ENCODE measurements around the gene ETF1. TPM values are rescaled to one million over a fixed set of nuclear protein-coding genes. Genes with fewer than 3 reads are reported as not detected.

The ETF1 gene
- total and polyA plus RNA-seq, 3 experiments from 2014 or later: 29.4 to 246 (median 239) TPM

- Mint-ChIP-seq H3K27ac (peak overlapping the region; percentile 90 to 98 (median 94)), H3K4me3 (peak overlapping the region; percentile 87 to 96 (median 90)), H3K27me3 (no peaks in the 10 kb centered on the region), H3K36me3 (peaks cover 0 to 10% (median 8%) of the 10 kb centered on the region in 3 donors), H3K9me3 (no peaks in the 10 kb centered on the region), H3K4me1 (peaks cover 39 to 60% (median 51%) of the 10 kb centered on the region in 3 donors)
- ChIA-PET CTCF (interaction anchor here (1.3 to 10.2 kb wide), 14 partner anchors 9 to 285 kb away, joined by 3 to 102 read pairs (median 13); partner anchors contain the start of genes ETF1, KIF20A and REEP2), POLR2A (interaction anchor here (0.6 to 2.3 kb wide), 5 partner anchors 79 to 434 kb away, joined by 3 to 19 read pairs (median 13); partner anchors contain the start of genes CDC25C, ETF1, HSPA9 and KDM3B)
- no peaks in the 10 kb centered on the region for H3K27me3 ChIP-seq (ENCODE audit: insufficient read depth, low read length, poor library complexity, severe bottlenecking)
- peak overlapping the region; percentile 94 for H3K4me3 ChIP-seq (ENCODE audit: low read length)
- H3K36me3 ChIP-seq (ENCODE audit: insufficient read depth, low read length): no peaks in the 10 kb centered on the region
- H3K27ac ChIP-seq (ENCODE audit: low read depth, low read length): peak overlapping the region; percentile 95
- peak; percentile 89 to 96 (median 94) for DNase-seq
- H3K9me3 ChIP-seq (ENCODE audit: low read length): no peaks in the 10 kb centered on the region
- peaks cover 42% of the 10 kb centered on the region for H3K4me1 ChIP-seq (ENCODE audit: insufficient read depth, low read length)
Observed at GRCh38 chr5:138464008-138464387, 79.0 kb downstream of the ETF1 start.

- no peaks in the 10 kb centered on the region for H3K9me3 Mint-ChIP-seq
- H3K36me3 ChIP-seq (ENCODE audit: insufficient read depth, low read length): no peaks in the 10 kb centered on the region
- H3K4me3 Mint-ChIP-seq: peak overlapping the region; percentile 87 to 96 (median 90)
- ChIA-PET POLR2A (interaction anchor here (0.6 to 2.3 kb wide), 5 partner anchors 80 to 433 kb away, joined by 3 to 19 read pairs (median 13); partner anchors contain the start of genes CDC25C, ETF1, HSPA9 and KDM3B), CTCF (interaction anchor here (1.2 to 10.2 kb wide), 14 partner anchors 8 to 284 kb away, joined by 3 to 102 read pairs (median 13); partner anchors contain the start of genes ETF1 and KIF20A)
- peak overlapping the region; percentile 86 to 98 (median 94) for H3K27ac Mint-ChIP-seq
- DNase-seq: no peak
- H3K4me1 ChIP-seq (ENCODE audit: insufficient read depth, low read length): peaks cover 47% of the 10 kb centered on the region
- peaks cover 0 to 10% (median 8%) of the 10 kb centered on the region in 3 donors for H3K36me3 Mint-ChIP-seq
- peak overlapping the region; percentile 95 for H3K27ac ChIP-seq (ENCODE audit: low read depth, low read length)
- no peaks in the 10 kb centered on the region for H3K9me3 ChIP-seq (ENCODE audit: low read length)
- no peaks in the 10 kb centered on the region for H3K27me3 ChIP-seq (ENCODE audit: insufficient read depth, low read length, poor library complexity, severe bottlenecking)
- peaks cover 43 to 62% (median 51%) of the 10 kb centered on the region in 3 donors for H3K4me1 Mint-ChIP-seq
- H3K27me3 Mint-ChIP-seq: no peaks in the 10 kb centered on the region
- H3K4me3 ChIP-seq (ENCODE audit: low read length): peak overlapping the region; percentile 94
Observed at GRCh38 chr5:138463419-138464007, 79.5 kb downstream of the ETF1 start.

- H3K4me1 Mint-ChIP-seq: peaks cover 32 to 54% (median 37%) of the 10 kb centered on the region in 3 donors
Observed at GRCh38 chr5:138461343-138462125, 81.5 kb downstream of the ETF1 start.

GRCh38 chr5:138460032-138460693 is 82.9 kb downstream of the ETF1 start:
- DNase-seq: no peak
- Histone ChIP-seq H3K27ac (ENCODE audit: low read depth, low read length) (no peak overlapping the region), H3K4me1 (ENCODE audit: insufficient read depth, low read length) (peaks cover 37% of the 10 kb centered on the region), H3K9me3 (ENCODE audit: low read length) (no peaks in the 10 kb centered on the region), H3K27me3 (ENCODE audit: insufficient read depth, low read length, poor library complexity, severe bottlenecking) (no peaks in the 10 kb centered on the region), H3K36me3 (ENCODE audit: insufficient read depth, low read length) (no peaks in the 10 kb centered on the region), H3K4me3 (ENCODE audit: low read length) (no peak overlapping the region)
- CTCF ChIA-PET: interaction anchor here (1.1 to 10.2 kb wide), 3 partner anchors 12 to 82 kb away, joined by 5 to 102 read pairs (median 7); partner anchors contain the start of gene ETF1
- Mint-ChIP-seq H3K27ac (peak overlapping the region; percentile 95 to 100 (median 98)), H3K4me3 (peak overlapping the region in 3 of 7 donors; percentile 16 to 45 (median 27)), H3K27me3 (no peaks in the 10 kb centered on the region), H3K9me3 (no peaks in the 10 kb centered on the region), H3K4me1 (peaks cover 31 to 50% (median 36%) of the 10 kb centered on the region in 3 donors), H3K36me3 (no peaks in the 10 kb centered on the region)
- POLR2A ChIA-PET: interaction anchor here (0.5 to 1.0 kb wide), 2 partner anchors 39 to 83 kb away, joined by 3 read pairs; partner anchors contain the start of gene ETF1

More at GRCh38 chr5:138461343-138462125, 81.5 kb downstream of the ETF1 start:
- no peaks in the 10 kb centered on the region for H3K9me3 ChIP-seq (ENCODE audit: low read length)
- Mint-ChIP-seq H3K36me3 (peaks cover 0 to 1% (median 0%) of the 10 kb centered on the region in 3 donors), H3K27me3 (no peaks in the 10 kb centered on the region), H3K27ac (peak overlapping the region in 7 of 8 donors; percentile 57 to 100 (median 98)), H3K9me3 (no peaks in the 10 kb centered on the region), H3K4me3 (peak overlapping the region in 2 of 7 donors; percentile 23 to 74)
- no peaks in the 10 kb centered on the region for H3K36me3 ChIP-seq (ENCODE audit: insufficient read depth, low read length)
- H3K27me3 ChIP-seq (ENCODE audit: insufficient read depth, low read length, poor library complexity, severe bottlenecking): no peaks in the 10 kb centered on the region
- POLR2A ChIA-PET: interaction anchor here (1.0 kb wide), 1 partner anchor 81 kb away, joined by 3 read pairs; the partner anchor contains the start of gene ETF1
- peaks cover 44% of the 10 kb centered on the region for H3K4me1 ChIP-seq (ENCODE audit: insufficient read depth, low read length)
- DNase-seq: no peak
- CTCF ChIA-PET: interaction anchor here (4.9 to 10.2 kb wide), 2 partner anchors 13 to 42 kb away, joined by 45 to 102 read pairs; no protein-coding TSS in a partner anchor
- no peak overlapping the region for H3K4me3 ChIP-seq (ENCODE audit: low read length)
- H3K27ac ChIP-seq (ENCODE audit: low read depth, low read length): no peak overlapping the region

- peak overlapping the region in 6 of 7 donors; percentile 27 to 81 (median 62) for H3K4me3 Mint-ChIP-seq
- H3K27ac Mint-ChIP-seq: peak overlapping the region; percentile 95 to 100 (median 98)
- peaks cover 31 to 50% (median 36%) of the 10 kb centered on the region in 3 donors for H3K4me1 Mint-ChIP-seq
- H3K9me3 Mint-ChIP-seq: no peaks in the 10 kb centered on the region
- peak overlapping the region; percentile 57 for H3K27ac ChIP-seq (ENCODE audit: low read depth, low read length)
- H3K9me3 ChIP-seq (ENCODE audit: low read length): no peaks in the 10 kb centered on the region
- peaks cover 37% of the 10 kb centered on the region for H3K4me1 ChIP-seq (ENCODE audit: insufficient read depth, low read length)
- DNase-seq: peak; percentile 74 to 94 (median 81)
- no peaks in the 10 kb centered on the region for H3K27me3 Mint-ChIP-seq
- no peaks in the 10 kb centered on the region for H3K27me3 ChIP-seq (ENCODE audit: insufficient read depth, low read length, poor library complexity, severe bottlenecking)
- no peaks in the 10 kb centered on the region for H3K36me3 Mint-ChIP-seq
- no peaks in the 10 kb centered on the region for H3K36me3 ChIP-seq (ENCODE audit: insufficient read depth, low read length)
- no peak overlapping the region for H3K4me3 ChIP-seq (ENCODE audit: low read length)
- CTCF ChIA-PET: interaction anchor here (1.1 to 10.2 kb wide), 3 partner anchors 11 to 83 kb away, joined by 5 to 102 read pairs (median 7); partner anchors contain the start of gene ETF1
- POLR2A ChIA-PET: interaction anchor here (0.5 kb wide), 1 partner anchor 39 kb away, joined by 3 read pairs; no protein-coding TSS in a partner anchor
Observed at GRCh38 chr5:138459311-138459933, 83.6 kb downstream of the ETF1 start.

GRCh38 chr5:138458856-138459255 is 84.2 kb downstream of the ETF1 start:
- H3K27ac ChIP-seq (ENCODE audit: low read depth, low read length): peak overlapping the region; percentile 57
- CTCF ChIA-PET: interaction anchor here (1.1 to 10.2 kb wide), 3 partner anchors 10 to 84 kb away, joined by 5 to 102 read pairs (median 7); partner anchors contain the start of gene ETF1
- no peak overlapping the region for H3K4me3 ChIP-seq (ENCODE audit: low read length)
- POLR2A ChIA-PET: no interaction called here
- Mint-ChIP-seq H3K4me3 (peak overlapping the region in 5 of 7 donors; percentile 53 to 81 (median 63)), H3K27ac (peak overlapping the region; percentile 95 to 100 (median 98)), H3K9me3 (no peaks in the 10 kb centered on the region), H3K4me1 (peaks cover 31 to 47% (median 36%) of the 10 kb centered on the region in 3 donors), H3K36me3 (no peaks in the 10 kb centered on the region), H3K27me3 (no peaks in the 10 kb centered on the region)
- H3K27me3 ChIP-seq (ENCODE audit: insufficient read depth, low read length, poor library complexity, severe bottlenecking): no peaks in the 10 kb centered on the region
- DNase-seq: no peak
- H3K4me1 ChIP-seq (ENCODE audit: insufficient read depth, low read length): peaks cover 37% of the 10 kb centered on the region
- no peaks in the 10 kb centered on the region for H3K36me3 ChIP-seq (ENCODE audit: insufficient read depth, low read length)
- no peaks in the 10 kb centered on the region for H3K9me3 ChIP-seq (ENCODE audit: low read length)

GRCh38 chr5:138458384-138458783 is 84.7 kb downstream of the ETF1 start:
- CTCF ChIA-PET: interaction anchor here (2.5 to 10.2 kb wide), 3 partner anchors 10 to 84 kb away, joined by 7 to 102 read pairs (median 14); partner anchors contain the start of gene ETF1
- Histone ChIP-seq H3K9me3 (ENCODE audit: low read length) (no peaks in the 10 kb centered on the region), H3K4me3 (ENCODE audit: low read length) (no peak overlapping the region), H3K27me3 (ENCODE audit: insufficient read depth, low read length, poor library complexity, severe bottlenecking) (no peaks in the 10 kb centered on the region), H3K27ac (ENCODE audit: low read depth, low read length) (no peak overlapping the region), H3K4me1 (ENCODE audit: insufficient read depth, low read length) (peaks cover 33% of the 10 kb centered on the region), H3K36me3 (ENCODE audit: insufficient read depth, low read length) (no peaks in the 10 kb centered on the region)
- POLR2A ChIA-PET: no interaction called here
- no peak for DNase-seq
- Mint-ChIP-seq H3K27ac (peak overlapping the region in 5 of 8 donors; percentile 98 to 100 (median 98)), H3K9me3 (no peaks in the 10 kb centered on the region), H3K4me3 (peak overlapping the region in 1 of 7 donors; percentile 61), H3K4me1 (peaks cover 31 to 42% (median 36%) of the 10 kb centered on the region in 3 donors), H3K27me3 (no peaks in the 10 kb centered on the region), H3K36me3 (no peaks in the 10 kb centered on the region)
